H1 (cell line): ENCODE data around the gene ADCY1. TPM values are rescaled to one million over a fixed set of nuclear protein-coding genes. Genes with fewer than 3 reads are reported as not detected.
"Not testable (repeated sequence)": the region's sequence is repeated elsewhere in the genome, so short reads cannot be mapped to it uniquely, and the experiment has no call there.

Experiments
- CTCF ChIA-PET: fragments of 300-600 bp; sonication (Branson Sonifier 250); formaldehyde crosslinking; loops from one replicate; lab custom pipeline; 2021; ENCODE audit not compliant: partially characterized antibody; lab: Charles Lee
- POLR2A ChIA-PET: fragments of 300-600 bp; sonication (Branson Sonifier 250); formaldehyde crosslinking; loops from one replicate; lab custom pipeline; 2021; ENCODE audit warnings: inconsistent platforms; ENCODE audit not compliant: partially characterized antibody; lab: Charles Lee
- DNase-seq, 2 experiments: peaks; one replicate each; pipeline versions ENCODE4 v3.0.0 to v3.0.0-alpha.2; 2010 to 2022; ENCODE audit warnings: low spot score in 2 of 2, low read depth in 1 of 2, mixed read lengths in 1 of 2
- FAIRE-seq: peaks from 2 replicates; lab custom pipeline; 2011; peaks lifted over from hg19 to GRCh38; lab: Jason Lieb, UNC
- H2AFZ ChIP-seq: 2 replicates; pipeline ENCODE4 v1.8.1; 2012; ENCODE audit warnings: low read length, inconsistent platforms
- H2AK5ac ChIP-seq: 2 replicates; pipeline ENCODE4 v1.6.1; 2013; ENCODE audit warnings: low read depth, low read length
- H2BK120ac ChIP-seq: replicated peaks from 2 replicates; pipeline ENCODE3; 2013; ENCODE audit warnings: low read depth, low read length, inconsistent platforms
- H2BK12ac ChIP-seq: 2 replicates; pipeline ENCODE4 v1.6.1; 2013; ENCODE audit warnings: low read depth, low read length
- H2BK15ac ChIP-seq: 2 replicates; pipeline ENCODE4 v1.6.1; 2013; ENCODE audit warnings: low read length
- H2BK20ac ChIP-seq: 2 replicates; pipeline ENCODE4 v1.6.1; 2013; ENCODE audit warnings: low read length
- H2BK5ac ChIP-seq: 2 replicates; pipeline ENCODE4 v1.6.1; 2013; ENCODE audit warnings: low read depth, low read length
- H3K14ac ChIP-seq: 2 replicates; pipeline ENCODE4 v1.6.1; 2013; ENCODE audit warnings: inconsistent platforms; ENCODE audit not compliant: insufficient read length
- H3K18ac ChIP-seq: 2 replicates; pipeline ENCODE4 v1.6.1; 2013; ENCODE audit warnings: low read length; ENCODE audit errors: extremely low read depth
- H3K23ac ChIP-seq: 2 replicates; pipeline ENCODE4 v1.6.1; 2013; ENCODE audit warnings: inconsistent platforms; ENCODE audit not compliant: insufficient read length
- H3K23me2 ChIP-seq: 2 replicates; pipeline ENCODE4 v1.6.1; 2013; ENCODE audit warnings: low read depth, low read length
- H3K27ac ChIP-seq: 2 replicates; pipeline ENCODE4 v1.6.1; 2011; ENCODE audit warnings: low read depth, low read length, inconsistent platforms
- H3K27me3 ChIP-seq, 4 experiments: replicated peaks in 1 of 4; 1 replicate in 1 of 4; 2 replicates in 3 of 4; pipeline versions ENCODE4 v1.6.1 to v1.8.1; 2011 to 2013; ENCODE audit warnings: low read length in 3 of 4, mild to moderate bottlenecking in 3 of 4, inconsistent platforms in 2 of 4, mixed read lengths in 2 of 4, moderate library complexity in 1 of 4; ENCODE audit not compliant: control insufficient read depth in 3 of 4, insufficient read depth in 3 of 4; ENCODE audit errors: extremely low read depth in 1 of 4
- H3K36me3 ChIP-seq, 4 experiments: 2 replicates each; pipeline versions ENCODE4 v1.6.1 to v1.8.1; 2011 to 2013; ENCODE audit warnings: mild to moderate bottlenecking in 4 of 4, low read length in 3 of 4, moderate library complexity in 2 of 4, control low read depth in 1 of 4, inconsistent platforms in 1 of 4; ENCODE audit not compliant: insufficient read depth in 4 of 4, control insufficient read depth in 2 of 4
- H3K4ac ChIP-seq: replicated peaks from 2 replicates; pipeline ENCODE3; 2013; ENCODE audit warnings: low read length, low read depth, mixed read lengths, inconsistent platforms; ENCODE audit not compliant: insufficient read length
- H3K4me1 ChIP-seq, 4 experiments: replicated peaks in 1 of 4; 1 replicate in 1 of 4; 2 replicates in 3 of 4; pipeline versions ENCODE4 v1.6.1 to v1.8.1; 2011 to 2013; ENCODE audit warnings: low read length in 3 of 4, inconsistent platforms in 2 of 4, mixed read lengths in 1 of 4; ENCODE audit not compliant: insufficient read depth in 4 of 4, control insufficient read depth in 3 of 4
- H3K4me2 ChIP-seq, 2 experiments: 2 replicates each; pipeline versions ENCODE4 v1.6.1 to v1.8.1; 2011 to 2013; ENCODE audit warnings: low read depth in 2 of 2, low read length in 2 of 2, control low read depth in 1 of 2, inconsistent platforms in 1 of 2, mild to moderate bottlenecking in 1 of 2; ENCODE audit not compliant: insufficient read depth in 1 of 2
- H3K4me3 ChIP-seq, 4 experiments: fragments of 200-600, 300-600 bp in 1 of 4; sonication (generic), shearing (Covaris generic), sonication (Bioruptor Twin) in 1 of 4; 2 replicates each; pipeline versions ENCODE4 v1.5.1 to v1.8.1; 2011 to 2016; ENCODE audit warnings: low read length in 4 of 4, low read depth in 3 of 4, control low read depth in 2 of 4, inconsistent platforms in 2 of 4, mild to moderate bottlenecking in 2 of 4, mixed read lengths in 1 of 4, moderate library complexity in 1 of 4; ENCODE audit not compliant: insufficient read depth in 2 of 4; ENCODE audit errors: extremely low read depth in 1 of 4
- H3K56ac ChIP-seq: replicated peaks from 2 replicates; pipeline ENCODE3; 2013; ENCODE audit warnings: low read depth, mild to moderate bottlenecking, mixed read lengths, low read length, inconsistent platforms; ENCODE audit not compliant: insufficient read length
- H3K79me1 ChIP-seq: 2 replicates; pipeline ENCODE4 v1.6.1; 2013; ENCODE audit warnings: low read depth, low read length, control low read depth
- H3K79me2 ChIP-seq, 2 experiments: 2 replicates each; pipeline versions ENCODE4 v1.6.1 to v1.8.1; 2012 to 2013; ENCODE audit warnings: low read length in 2 of 2, mild to moderate bottlenecking in 2 of 2, inconsistent platforms in 1 of 2; ENCODE audit not compliant: insufficient read depth in 2 of 2, control insufficient read depth in 1 of 2
- H3K9ac ChIP-seq, 4 experiments: replicated peaks in 1 of 4; 1 replicate in 1 of 4; 2 replicates in 3 of 4; pipeline versions ENCODE4 v1.6.1 to v1.8.1; 2011 to 2013; ENCODE audit warnings: low read depth in 3 of 4, low read length in 3 of 4, control low read depth in 2 of 4, mild to moderate bottlenecking in 2 of 4, moderate library complexity in 2 of 4, inconsistent platforms in 1 of 4; ENCODE audit errors: extremely low read depth in 1 of 4
- H3K9me3 ChIP-seq, 2 experiments: 2 replicates each; pipeline versions ENCODE4 v1.6.1 to v1.8.1; 2012 to 2013; ENCODE audit warnings: mild to moderate bottlenecking in 2 of 2, moderate library complexity in 2 of 2, control low read depth in 1 of 2, inconsistent platforms in 1 of 2, low read depth in 1 of 2, low read length in 1 of 2, mixed read lengths in 1 of 2; ENCODE audit not compliant: insufficient read depth in 2 of 2
- H4K20me1 ChIP-seq, 2 experiments: replicated peaks in 1 of 2; 2 replicates each; pipeline versions ENCODE3 to v1.8.1; 2011 to 2013; ENCODE audit warnings: inconsistent platforms in 2 of 2, low read length in 2 of 2, mild to moderate bottlenecking in 1 of 2; ENCODE audit not compliant: insufficient read depth in 2 of 2, control insufficient read depth in 1 of 2
- H4K5ac ChIP-seq: 2 replicates; pipeline ENCODE4 v1.6.1; 2013; ENCODE audit warnings: low read length, low read depth, mixed read lengths, inconsistent platforms; ENCODE audit not compliant: insufficient read length
- H4K8ac ChIP-seq: 2 replicates; pipeline ENCODE4 v1.8.0; 2013; ENCODE audit warnings: mild to moderate bottlenecking, moderate library complexity, low read length, inconsistent platforms; ENCODE audit not compliant: insufficient read depth; ENCODE audit errors: extremely low read depth
- H4K91ac ChIP-seq: replicated peaks from 2 replicates; pipeline ENCODE3; 2013; ENCODE audit warnings: low read length, mixed read lengths, inconsistent platforms; ENCODE audit not compliant: insufficient read length
- ASH2L ChIP-seq: fragments of 200-600, 300-600 bp; sonication (generic); IDR thresholded peaks from one replicate; pipeline ENCODE4 v1.7.1; 2017; ENCODE audit warnings: low read length
- CHD2 ChIP-seq: IDR thresholded peaks from 2 replicates; pipeline ENCODE4 v1.6.1; 2012; ENCODE audit warnings: low read length, improper control_type of control experiment
- MAX ChIP-seq: IDR thresholded peaks from 2 replicates; pipeline ENCODE4 v1.6.1; 2012; ENCODE audit warnings: inconsistent platforms
- NANOG ChIP-seq: IDR thresholded peaks from 2 replicates; pipeline ENCODE4 v1.6.1; 2011; ENCODE audit warnings: low read length, low read depth, mild to moderate bottlenecking, inconsistent platforms; ENCODE audit not compliant: insufficient read depth, poor library complexity, severe bottlenecking
- PHF8 ChIP-seq: fragments of 200-600 bp; sonication (generic); conservative IDR thresholded peaks from 2 replicates; pipeline ENCODE4 v1.7.1; 2012; ENCODE audit warnings: low read depth, mild to moderate bottlenecking, inconsistent platforms, low read length, moderate library complexity
- POLR2A ChIP-seq, 2 experiments: IDR thresholded peaks; 1 replicate in 1 of 2; 2 replicates in 1 of 2; pipeline ENCODE4 v1.6.1; 2011; ENCODE audit warnings: low read depth in 2 of 2, low read length in 2 of 2, mild to moderate bottlenecking in 2 of 2; ENCODE audit errors: control extremely low read depth in 1 of 2
- POLR2AphosphoS5 ChIP-seq: IDR thresholded peaks from 2 replicates; pipeline ENCODE4 v1.6.1; 2011; ENCODE audit warnings: low read depth, low read length
- RBBP5 ChIP-seq: IDR thresholded peaks from 2 replicates; pipeline ENCODE4 v1.7.1; 2012; ENCODE audit warnings: low read depth, mild to moderate bottlenecking, inconsistent platforms, low read length, moderate library complexity, borderline replicate concordance
- SP1 ChIP-seq: IDR thresholded peaks from 2 replicates; pipeline ENCODE4 v1.6.1; 2011; ENCODE audit warnings: low read depth, low read length
- SRF ChIP-seq: IDR thresholded peaks from 2 replicates; pipeline ENCODE4 v1.6.1; 2011; ENCODE audit warnings: mild to moderate bottlenecking, low read depth, low read length, moderate library complexity
- WGBS, 2 experiments: shearing (Covaris generic) in 1 of 2; methylation state at CpG; one replicate each; pipeline versions ENCODE4 v1.1.6 to v1.1.7; 2013 to 2015; ENCODE audit warnings: low lambda C conversion rate in 2 of 2, mixed read lengths in 2 of 2, inconsistent platforms in 1 of 2, low coverage in 1 of 2, missing lambda C conversion rate in 1 of 2; ENCODE audit not compliant: insufficient replicate concordance in 2 of 2, insufficient coverage in 1 of 2, insufficient read length in 1 of 2; ENCODE audit errors: extremely low coverage in 1 of 2, missing lambda C conversion rate in 1 of 2; 5-methylcytosine and 5-hydroxymethylcytosine counted together
- polyA plus RNA-seq, 7 experiments: library from polyadenylated mRNA; depleted of rRNA in 3 of 7; stranded (reverse) in 5 of 7; unstranded in 2 of 7; fragments of >200 nt in 5 of 7; fragments of 200-250 nt in 2 of 7; gene quantifications; 1 replicate in 5 of 7; 2 replicates in 1 of 7; 4 replicates in 1 of 7; pipeline versions ENCODE4 v1.2.1 to v1.2.3, GENCODE V29; 2011 to 2013; ENCODE audit warnings: missing spikeins in 2 of 7, mixed read lengths in 2 of 7
- total RNA-seq: library from RNA; stranded (reverse); fragmentation: NEBNext Ultra II Directional; extraction: Animal tissue kit (Norgen Biotek cat#: 25700); gene quantifications from 2 replicates; pipeline ENCODE4 v1.2.1, GENCODE V29; 2021
- TF ChIP-seq, protein P1 (sequence below): IDR thresholded peaks from 2 replicates; pipeline ENCODE4 v1.6.1; 2011; ENCODE audit warnings: low read depth, mild to moderate bottlenecking, low read length; ENCODE audit not compliant: insufficient read depth

Gene ADCY1
- total and polyA plus RNA-seq, 2 of the 8 experiments (the other 6 are each of a cell fraction or from before 2014, with no cell fraction given) = 7.9 to 26.9 TPM

GRCh38 chr7:45768516-45769394 lies 194.6 kb downstream of the ADCY1 start:
- not testable (repeated sequence) for H2BK12ac ChIP-seq, H4K20me1 ChIP-seq, H3K9me3 ChIP-seq, H3K23me2 ChIP-seq, H3K56ac ChIP-seq, H3K14ac ChIP-seq, H3K27me3 ChIP-seq, H2BK120ac ChIP-seq, H2BK15ac ChIP-seq, H3K4me1 ChIP-seq, H3K23ac ChIP-seq, H3K36me3 ChIP-seq, H2BK5ac ChIP-seq, FAIRE-seq, H3K79me1 ChIP-seq, H3K4ac ChIP-seq, H3K18ac ChIP-seq, H2BK20ac ChIP-seq, H4K91ac ChIP-seq, H2AK5ac ChIP-seq, H3K79me2 ChIP-seq
- POLR2A ChIA-PET = interaction anchor here (0.6 to 1.4 kb wide), 3 partner anchors 60 to 195 kb away, joined by 3 to 5 read pairs (median 3); partner anchors contain the start of gene ADCY1
- peak; percentile 93 to 99 for DNase-seq
- WGBS, 2 experiments = 5% methylated on average over 59 of the region's 72 CpGs; no CpG with 5 or more reads in 1 of the 2 experiments
- Histone ChIP-seq H4K8ac (peak overlapping the region; percentile 97; the same call in 1 of the 2 replicates), H2AFZ (peak overlapping the region; percentile 90; the same call in 1 of the 2 replicates), H3K4me2 (peak overlapping the region; percentile 69 to 72), H4K5ac (peak overlapping the region; percentile 60), H3K4me3 (peak overlapping the region; percentile 71 to 85 (median 74)), H3K9ac (peak overlapping the region; percentile 72 to 89 (median 82)), H3K27ac (peak overlapping the region; percentile 91)
- CTCF ChIA-PET = interaction anchor here (1.4 kb wide), 1 partner anchor 407 kb away, joined by 3 read pairs; no protein-coding TSS in a partner anchor
- TF ChIP-seq POLR2AphosphoS5 (peak; percentile 91), RBBP5 (0 out of 2 replicates have a peak, but pooled peaks have one; percentile 34), SP1 (0 out of 2 replicates have a peak, but pooled peaks have one; percentile 54), CHD2 (0 out of 2 replicates have a peak, but pooled peaks have one; percentile 21), MAX (peak; percentile 38; the same call in 1 of the 2 replicates), ASH2L (peak; percentile 50), SRF (peak; percentile 89), POLR2A (IDR thresholded peaks at IDR 0.05; ENCODE audit: control extremely low read depth in 1 of 2, low read depth in 2 of 2, low read length in 2 of 2) (peak; percentile 70 to 86), PHF8 (peak; percentile 83), NANOG (peak; percentile 55)
- TF ChIP-seq, protein P1, sequence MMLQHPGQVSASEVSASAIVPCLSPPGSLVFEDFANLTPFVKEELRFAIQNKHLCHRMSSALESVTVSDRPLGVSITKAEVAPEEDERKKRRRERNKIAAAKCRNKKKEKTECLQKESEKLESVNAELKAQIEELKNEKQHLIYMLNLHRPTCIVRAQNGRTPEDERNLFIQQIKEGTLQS = peak; percentile 95
